HL-60 (cell line): ENCODE results near the gene PLA2G6.

ENCODE experiments used
- DNase-seq, 2 experiments: peaks; one replicate each; pipeline ENCODE4 v3.0.0-alpha.2; 2010 to 2020; ENCODE audit warnings: low read depth in 1 of 2, low spot score in 1 of 2
- H3K27ac ChIP-seq: fragments of 250-450 bp; sonication (Bioruptor Pico); replicated peaks from 2 replicates; pipeline ENCODE4 v1.5.1; 2020; ENCODE audit warnings: mild to moderate bottlenecking, moderate library complexity
- H3K27me3 ChIP-seq: fragments of 250-450 bp; sonication (Bioruptor Pico); 2 replicates; pipeline ENCODE4 v1.5.1; 2021; ENCODE audit warnings: mild to moderate bottlenecking, moderate library complexity; ENCODE audit not compliant: insufficient read depth, poor library complexity, severe bottlenecking
- H3K4me3 ChIP-seq: replicated peaks from 2 replicates; pipeline ENCODE4 v1.5.1; 2011; ENCODE audit warnings: mild to moderate bottlenecking, control low read depth, low read length; ENCODE audit not compliant: insufficient read depth
- CTCF ChIP-seq: IDR thresholded peaks from one replicate; pipeline ENCODE4 v1.5.1; 2011; ENCODE audit warnings: low read length, control low read depth, inconsistent platforms; ENCODE audit not compliant: insufficient read depth
- GABPA ChIP-seq: IDR thresholded peaks from 2 replicates; pipeline ENCODE4 v1.6.1; 2012; ENCODE audit warnings: low read depth
- POLR2AphosphoS5 ChIP-seq: IDR thresholded peaks from 2 replicates; pipeline ENCODE4 v1.6.1; 2012; ENCODE audit warnings: low read depth
- REST ChIP-seq: IDR thresholded peaks from 2 replicates; pipeline ENCODE4 v1.6.1; 2012; ENCODE audit warnings: low read depth; ENCODE audit not compliant: insufficient replicate concordance
- SPI1 ChIP-seq: IDR thresholded peaks from 2 replicates; pipeline ENCODE4 v1.6.1; 2012; ENCODE audit warnings: low read depth, mild to moderate bottlenecking, borderline replicate concordance

The PLA2G6 gene

GRCh38 chr22:38073150-38074130 lies 108.2 kb downstream of the PLA2G6 start:
- H3K27me3 ChIP-seq = no peaks in the 10 kb centered on the region
- no peak for DNase-seq
- no peak overlapping the region for H3K27ac ChIP-seq
- no peak overlapping the region for H3K4me3 ChIP-seq
- TF ChIP-seq POLR2AphosphoS5 = no peak
- no peak for TF ChIP-seq REST
- no peak for TF ChIP-seq GABPA
- TF ChIP-seq CTCF = no peak
- TF ChIP-seq SPI1 = no peak

GRCh38 chr22:38072322-38073149 lies 109.1 kb downstream of the PLA2G6 start:
- Histone ChIP-seq H3K27ac (no peak overlapping the region), H3K4me3 (no peak overlapping the region), H3K27me3 (no peaks in the 10 kb centered on the region)
- DNase-seq = no peak
- no peak for TF ChIP-seq SPI1
- TF ChIP-seq POLR2AphosphoS5 = no peak
- TF ChIP-seq GABPA = no peak
- TF ChIP-seq REST = no peak
- TF ChIP-seq CTCF = no peak

- no peak overlapping the region for H3K4me3 ChIP-seq
- DNase-seq = no peak
- H3K27ac ChIP-seq = no peak overlapping the region
- H3K27me3 ChIP-seq = no peaks in the 10 kb centered on the region
- TF ChIP-seq SPI1 (no peak), POLR2AphosphoS5 (no peak), GABPA (no peak), CTCF (no peak), REST (no peak)
Measured at GRCh38 chr22:38071421-38072321, 110.0 kb downstream of the PLA2G6 start.
